HepG2 (cell line): Measurements from ENCODE around the gene LGR6. TPM values are rescaled to one million over a fixed set of nuclear protein-coding genes. Genes with fewer than 3 reads are reported as not detected.

Experiments
- ATAC-seq: fragments of 200-7000 bp; cut with Tn5 transposase; 3 replicates; pipeline ENCODE4 v1.9.1; 2020; ENCODE audit warnings: mild to moderate bottlenecking, moderate library complexity
- BruUV-seq: library from RNA; stranded (reverse); fragments of 400-500 nt; replicated peaks from 2 replicates; lab custom pipeline; 2021; lab: Mats Ljungman, UMichigan
- CTCF ChIA-PET: fragments of 300-600 bp; formaldehyde crosslinking; extraction: SDS; loops from one replicate; lab custom pipeline; 2021; ENCODE audit warnings: low total read pairs, inconsistent platforms, low intra/inter-chr PET ratio; lab: Yijun Ruan, JAX
- POLR2A ChIA-PET: fragments of 350-600 bp; sonication (Branson Sonifier 250); formaldehyde crosslinking; loops from one replicate; lab custom pipeline; 2020; ENCODE audit warnings: antibody characterized with exemption, inconsistent platforms; lab: Yijun Ruan, JAX
- DNase-seq: peaks from one replicate; pipeline ENCODE4 v3.0.0-alpha.2; 2015; ENCODE audit warnings: low spot score
- FAIRE-seq: peaks from 3 replicates; lab custom pipeline; 2011; peaks lifted over from hg19 to GRCh38; lab: Jason Lieb, UNC
- H2AFZ ChIP-seq: one replicate; pipeline ENCODE4 v1.6.1; 2011; ENCODE audit warnings: low read length, inconsistent platforms
- H3K27ac ChIP-seq: fragments of 300-600 bp; 3 replicates; pipeline ENCODE4 v1.8.0; 2011; ENCODE audit warnings: mixed run types, mild to moderate bottlenecking, mixed read lengths, low read length, inconsistent platforms; ENCODE audit not compliant: insufficient read depth; ENCODE audit errors: extremely low read length
- H3K27me3 ChIP-seq, 2 experiments: fragments of 200-600 bp in 1 of 2; 2 replicates in 1 of 2; 3 replicates in 1 of 2; pipeline versions ENCODE4 v1.6.0 to v1.8.0; 2011; ENCODE audit warnings: low read length in 2 of 2, mild to moderate bottlenecking in 2 of 2, moderate library complexity in 2 of 2, inconsistent platforms in 1 of 2; ENCODE audit not compliant: insufficient read depth in 2 of 2, control insufficient read depth in 1 of 2
- H3K36me3 ChIP-seq, 2 experiments: fragments of 200-600 bp in 1 of 2; replicated peaks in 1 of 2; 2 replicates in 1 of 2; 3 replicates in 1 of 2; pipeline versions ENCODE4 v1.5.1 to v1.8.0; 2011; ENCODE audit warnings: low read length in 2 of 2, inconsistent platforms in 1 of 2; ENCODE audit not compliant: insufficient read depth in 2 of 2, control insufficient read depth in 1 of 2
- H3K4me1 ChIP-seq: 2 replicates; pipeline ENCODE4 v1.5.1; 2012; ENCODE audit warnings: low read length, inconsistent platforms; ENCODE audit not compliant: insufficient read depth
- H3K4me2 ChIP-seq: 2 replicates; pipeline ENCODE4 v1.6.0; 2011; ENCODE audit warnings: low read depth, low read length, inconsistent platforms
- H3K4me3 ChIP-seq, 3 experiments: fragments of 200-600 bp in 1 of 3; sonication (generic), shearing (Covaris generic) in 1 of 3; replicated peaks in 1 of 3; 2 replicates each; pipeline ENCODE4 v1.5.1; 2011 to 2016; ENCODE audit warnings: low read length in 3 of 3, inconsistent platforms in 2 of 3, low read depth in 2 of 3, mild to moderate bottlenecking in 2 of 3, control low read depth in 1 of 3, mixed read lengths in 1 of 3; ENCODE audit not compliant: insufficient read depth in 1 of 3
- H3K79me2 ChIP-seq: one replicate; pipeline ENCODE4 v1.6.1; 2011; ENCODE audit warnings: low read length, inconsistent platforms; ENCODE audit not compliant: insufficient read depth
- H3K9ac ChIP-seq: 2 replicates; pipeline ENCODE4 v1.6.0; 2011; ENCODE audit warnings: mild to moderate bottlenecking, low read depth, low read length, inconsistent platforms; ENCODE audit not compliant: insufficient read depth
- H3K9me3 ChIP-seq: 2 replicates; pipeline ENCODE4 v1.5.1; 2012; ENCODE audit warnings: mild to moderate bottlenecking, low read length
- H4K20me1 ChIP-seq: 2 replicates; pipeline ENCODE4 v1.6.0; 2011; ENCODE audit warnings: inconsistent platforms, mild to moderate bottlenecking, low read length, moderate library complexity; ENCODE audit not compliant: insufficient read depth
- CHCHD3 ChIP-seq: sonication (generic); formaldehyde crosslinking; IDR thresholded peaks from 2 replicates; pipeline ENCODE4 v1.8.0; 2022; ENCODE audit warnings: mild to moderate bottlenecking, missing genetic modification reagents, moderate library complexity
- ELF4 ChIP-seq: sonication (generic); formaldehyde crosslinking; IDR thresholded peaks from 2 replicates; pipeline ENCODE4 v1.5.0; 2020; ENCODE audit warnings: missing genetic modification reagents, mild to moderate bottlenecking, moderate library complexity, borderline replicate concordance
- ETV6 ChIP-seq: sonication (generic); formaldehyde crosslinking; conservative IDR thresholded peaks from 2 replicates; pipeline ENCODE4 v1.4.0; 2020; ENCODE audit warnings: missing genetic modification reagents
- HDAC6 ChIP-seq: fragments of 200-600 bp; sonication (generic); IDR thresholded peaks from 2 replicates; pipeline ENCODE4 v1.7.0; 2017; ENCODE audit warnings: mild to moderate bottlenecking, antibody characterized with exemption, low read length, low read depth
- KDM2A ChIP-seq: sonication (generic); formaldehyde crosslinking; IDR thresholded peaks from 2 replicates; pipeline ENCODE4 v1.4.0; 2020; ENCODE audit warnings: low read depth, missing genetic modification reagents, borderline replicate concordance
- KLF11 ChIP-seq: IDR thresholded peaks from 2 replicates; pipeline ENCODE4 v1.6.1; 2016; ENCODE audit warnings: missing compliant biosample characterization
- MATR3 ChIP-seq: sonication (generic); formaldehyde crosslinking; IDR thresholded peaks from 2 replicates; pipeline ENCODE4 v1.4.0; 2020; ENCODE audit warnings: missing genetic modification reagents
- PBX3 ChIP-seq: sonication (generic); formaldehyde crosslinking; IDR thresholded peaks from 2 replicates; pipeline ENCODE4 v1.8.1; 2023; ENCODE audit warnings: missing genetic modification reagents, inconsistent platforms, borderline replicate concordance
- SKI ChIP-seq: fragments of 450-650 bp; IDR thresholded peaks from one replicate; pipeline ENCODE4 v1.6.1; 2018; ENCODE audit warnings: mild to moderate bottlenecking; ENCODE audit not compliant: partially characterized antibody
- TARDBP ChIP-seq: sonication (generic); formaldehyde crosslinking; IDR thresholded peaks from 2 replicates; pipeline ENCODE4 v1.8.0; 2022; ENCODE audit warnings: mild to moderate bottlenecking, missing genetic modification reagents
- TFDP2 ChIP-seq: sonication (generic); formaldehyde crosslinking; IDR thresholded peaks from 2 replicates; pipeline ENCODE4 v1.4.0; 2020; ENCODE audit warnings: missing genetic modification reagents
- TGIF2 ChIP-seq: IDR thresholded peaks from 2 replicates; pipeline ENCODE4 v1.6.1; 2016; ENCODE audit warnings: control low read depth, missing compliant biosample characterization
- ZFP36L1 ChIP-seq: sonication (generic); formaldehyde crosslinking; IDR thresholded peaks from 2 replicates; pipeline ENCODE4 v1.8.0; 2022; ENCODE audit warnings: mild to moderate bottlenecking, missing genetic modification reagents, moderate library complexity
- ZNF589 ChIP-seq: sonication (generic); formaldehyde crosslinking; conservative IDR thresholded peaks from 2 replicates; pipeline ENCODE4 v1.8.0; 2022; ENCODE audit warnings: mild to moderate bottlenecking, moderate library complexity, missing genetic modification reagents
- ZSCAN25 ChIP-seq: sonication (generic); formaldehyde crosslinking; IDR thresholded peaks from 2 replicates; pipeline ENCODE4 v1.8.0; 2022; ENCODE audit warnings: mild to moderate bottlenecking, missing genetic modification reagents
- WGBS: methylation state at CpG from one replicate; pipeline ENCODE4 v1.1.6; 2017; ENCODE audit warnings: low lambda C conversion rate; 5-methylcytosine and 5-hydroxymethylcytosine counted together
- in situ Hi-C: cut with HindIII; loops from 2 replicates; pipeline ENCODE4 v1.10.0; 2017; ENCODE audit warnings: low pct_unique_long_range_greater_than_20kb; ENCODE audit not compliant: extremely low pct_ligation_motif_present
- intact Hi-C: fragments of 100-400 bp; cut with micrococcal nuclease; formaldehyde crosslinking; loops from one replicate; pipeline ENCODE4 v1.10.0; 2022; ENCODE audit not compliant: unreplicated experiment
- polyA plus RNA-seq, 8 experiments: library from polyadenylated mRNA; depleted of rRNA in 3 of 8; stranded (reverse) in 7 of 8; unstranded in 1 of 8; fragments of >200 nt; fragmentation: Illumina TruSeq in 4 of 8; extraction: Trizol in 4 of 8; gene quantifications; 2 replicates each; pipeline versions ENCODE4 v1.2.1 to v1.2.3, GENCODE V29; 2011 to 2016; ENCODE audit warnings: low read depth in 4 of 8, missing spikeins in 1 of 8, mixed read lengths in 1 of 8; ENCODE audit not compliant: insufficient read depth in 1 of 8
- total RNA-seq, 5 experiments: library from RNA; depleted of rRNA; stranded (reverse); fragments of >200 nt; fragmentation: Illumina TruSeq; extraction: Trizol; gene quantifications; 2 replicates each; pipeline ENCODE4 v1.2.3, GENCODE V29; 2016; ENCODE audit warnings: low read depth in 1 of 5
- TF ChIP-seq, protein P1 (sequence below): sonication (generic); formaldehyde crosslinking; IDR thresholded peaks from 2 replicates; pipeline ENCODE4 v1.4.0; 2020; ENCODE audit warnings: missing genetic modification reagents
- TF ChIP-seq, protein P2 (sequence below): sonication (generic); formaldehyde crosslinking; IDR thresholded peaks from 2 replicates; pipeline ENCODE4 v1.4.0; 2020; ENCODE audit warnings: missing genetic modification reagents

The LGR6 gene
- total and polyA plus RNA-seq, 2 of the 13 experiments (the other 11 are each of a cell fraction or from before 2014, with no cell fraction given), result 0.07 TPM; not detected in 1

- no peak for TF ChIP-seq PBX3 (CRISPR knock-in tag)
- no peak for TF ChIP-seq KLF11 (CRISPR knock-in tag)
- TF ChIP-seq TFDP2 (CRISPR knock-in tag), result no peak
- no peak for TF ChIP-seq CHCHD3
- no peak for TF ChIP-seq ELF4
Measured at GRCh38 chr1:202320081-202320405, 126.4 kb downstream of the LGR6 start (continued).

- 23% methylated on average over 4 of the region's 4 CpGs for WGBS
- H3K4me2 ChIP-seq, result no peak overlapping the region
- ATAC-seq, result no peak
- H3K36me3 ChIP-seq, result no peaks in the 10 kb centered on the region
- intact Hi-C loops (no loop called here), in situ Hi-C loops (no loop called here)
- TF ChIP-seq TGIF2 (CRISPR knock-in tag) (no peak), SKI (no peak), ZFP36L1 (CRISPR knock-in tag) (no peak), HDAC6 (no peak), ZSCAN25 (CRISPR knock-in tag) (no peak), ETV6 (CRISPR knock-in tag) (no peak), ZNF589 (CRISPR knock-in tag) (no peak), TARDBP (CRISPR knock-in tag) (no peak), KDM2A (CRISPR knock-in tag) (no peak), MATR3 (CRISPR knock-in tag) (no peak)
- TF ChIP-seq, protein P1, sequence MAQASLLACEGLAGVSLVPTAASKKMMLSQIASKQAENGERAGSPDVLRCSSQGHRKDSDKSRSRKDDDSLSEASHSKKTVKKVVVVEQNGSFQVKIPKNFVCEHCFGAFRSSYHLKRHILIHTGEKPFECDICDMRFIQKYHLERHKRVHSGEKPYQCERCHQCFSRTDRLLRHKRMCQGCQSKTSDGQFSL (CRISPR knock-in tag), result no peak
- TF ChIP-seq, protein P2, sequence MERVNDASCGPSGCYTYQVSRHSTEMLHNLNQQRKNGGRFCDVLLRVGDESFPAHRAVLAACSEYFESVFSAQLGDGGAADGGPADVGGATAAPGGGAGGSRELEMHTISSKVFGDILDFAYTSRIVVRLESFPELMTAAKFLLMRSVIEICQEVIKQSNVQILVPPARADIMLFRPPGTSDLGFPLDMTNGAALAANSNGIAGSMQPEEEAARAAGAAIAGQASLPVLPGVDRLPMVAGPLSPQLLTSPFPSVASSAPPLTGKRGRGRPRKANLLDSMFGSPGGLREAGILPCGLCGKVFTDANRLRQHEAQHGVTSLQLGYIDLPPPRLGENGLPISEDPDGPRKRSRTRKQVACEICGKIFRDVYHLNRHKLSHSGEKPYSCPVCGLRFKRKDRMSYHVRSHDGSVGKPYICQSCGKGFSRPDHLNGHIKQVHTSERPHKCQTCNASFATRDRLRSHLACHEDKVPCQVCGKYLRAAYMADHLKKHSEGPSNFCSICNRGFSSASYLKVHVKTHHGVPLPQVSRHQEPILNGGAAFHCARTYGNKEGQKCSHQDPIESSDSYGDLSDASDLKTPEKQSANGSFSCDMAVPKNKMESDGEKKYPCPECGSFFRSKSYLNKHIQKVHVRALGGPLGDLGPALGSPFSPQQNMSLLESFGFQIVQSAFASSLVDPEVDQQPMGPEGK (CRISPR knock-in tag), result no peak
- H4K20me1 ChIP-seq, result no peaks in the 10 kb centered on the region
- H3K79me2 ChIP-seq, result no peaks in the 10 kb centered on the region
- H2AFZ ChIP-seq, result no peak overlapping the region
- ChIA-PET CTCF (no interaction called here), POLR2A (no interaction called here)
- no TSS peak for BruUV-seq
- H3K9me3 ChIP-seq, result no peaks in the 10 kb centered on the region
- no peak overlapping the region for H3K4me3 ChIP-seq
- H3K9ac ChIP-seq, result no peak overlapping the region
- no peak overlapping the region for H3K27ac ChIP-seq
- H3K4me1 ChIP-seq, result peaks cover 9% of the 10 kb centered on the region
- DNase-seq, result no peak
- peaks cover 1 to 24% of the 10 kb centered on the region in 2 experiments; a peak in 2 of 5 replicates for H3K27me3 ChIP-seq
- FAIRE-seq, result no peak
Measured at GRCh38 chr1:202323731-202324130, 130.1 kb downstream of the LGR6 start.
